GM19351 (cell line): ENCODE data around the gene SPTBN4.
"Not testable (repeated sequence)": the region's sequence is repeated elsewhere in the genome, so short reads cannot be mapped to it uniquely, and the experiment has no call there.

Experiments used
- ATAC-seq: cut with Tn5 transposase; IDR thresholded peaks from one replicate; pipeline ENCODE4 v1.9.1; 2021; ENCODE audit warnings: mild to moderate bottlenecking, moderate library complexity; ENCODE audit not compliant: unreplicated experiment

Gene SPTBN4

DNA sequence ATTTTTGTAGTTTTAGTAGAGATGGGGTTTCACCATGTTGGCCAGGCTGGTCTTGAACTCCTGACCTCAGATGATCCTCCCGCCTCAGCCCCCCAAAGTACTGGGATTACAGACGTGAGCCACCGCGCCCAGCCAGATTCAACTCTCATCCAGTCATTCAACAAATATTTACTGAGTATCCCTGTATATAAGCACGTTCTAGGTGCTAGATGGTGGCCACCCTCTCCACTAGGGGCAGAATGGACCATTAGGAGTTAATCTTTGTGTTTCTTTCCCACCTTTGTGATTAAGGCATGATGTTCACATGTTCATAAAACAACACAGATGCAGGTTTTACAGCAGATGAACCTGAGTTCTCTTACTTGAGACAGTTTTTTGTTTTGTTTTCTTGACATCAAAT lies 117.2 kb downstream of the SPTBN4 start:
- no peak for ATAC-seq

DNA sequence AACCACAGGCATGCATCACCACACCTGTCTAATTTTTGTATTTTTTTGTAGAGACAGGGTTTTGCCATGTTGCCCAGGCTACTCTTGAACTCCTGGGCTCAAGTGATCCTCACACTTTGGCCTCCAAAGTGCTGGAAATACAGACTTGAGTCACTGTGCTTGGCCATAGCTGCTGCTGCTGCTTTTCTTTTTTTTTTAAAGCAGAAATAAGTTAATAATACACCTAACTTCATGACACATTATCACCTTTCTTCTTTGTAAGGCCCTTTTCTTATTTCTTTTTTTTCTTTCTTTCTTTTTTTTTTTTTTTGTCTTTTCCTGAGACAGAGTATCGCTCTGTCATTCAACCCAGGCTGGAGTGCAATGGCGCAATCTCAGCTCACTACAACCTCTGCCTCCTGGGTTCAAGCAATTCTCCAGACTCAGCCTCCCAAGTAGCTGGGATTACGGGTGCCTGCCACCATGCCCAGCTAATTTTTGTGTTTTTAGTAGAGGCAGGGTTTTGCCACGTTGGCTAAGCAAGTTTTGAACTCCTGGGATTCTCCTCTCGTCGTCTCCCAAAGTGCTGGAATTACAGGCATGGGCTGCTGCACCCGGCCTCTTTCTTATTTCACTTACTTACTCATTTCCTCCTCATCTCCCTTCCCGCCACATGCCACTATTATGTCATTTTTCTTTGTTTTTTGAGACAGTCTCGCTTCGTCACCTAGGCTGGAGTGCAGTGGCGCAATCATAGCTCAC lies 118.6 kb downstream of the SPTBN4 start:
- no peak for ATAC-seq

DNA sequence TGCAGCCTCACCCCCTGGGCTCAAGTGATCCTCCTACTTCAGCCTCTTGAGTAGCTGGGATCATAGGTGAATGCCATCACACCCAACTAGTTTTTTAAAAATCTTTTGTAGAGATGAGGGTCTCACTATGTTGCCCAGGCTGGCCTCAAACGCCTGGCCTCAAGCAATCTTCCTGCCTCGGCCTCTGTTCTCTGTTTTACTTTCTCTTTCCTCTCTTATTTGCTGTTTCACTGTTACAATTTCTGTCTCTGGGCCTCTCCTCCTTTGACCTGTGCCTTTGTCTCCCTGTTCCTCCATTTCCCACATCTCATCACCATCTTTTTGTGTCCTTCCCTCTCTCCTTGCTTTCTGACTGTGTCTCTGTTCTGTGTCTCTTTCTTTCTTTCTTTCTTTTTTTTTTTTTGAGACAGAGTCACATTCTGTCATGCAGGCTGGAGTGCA lies 119.2 kb downstream of the SPTBN4 start:
- no peak for ATAC-seq

DNA sequence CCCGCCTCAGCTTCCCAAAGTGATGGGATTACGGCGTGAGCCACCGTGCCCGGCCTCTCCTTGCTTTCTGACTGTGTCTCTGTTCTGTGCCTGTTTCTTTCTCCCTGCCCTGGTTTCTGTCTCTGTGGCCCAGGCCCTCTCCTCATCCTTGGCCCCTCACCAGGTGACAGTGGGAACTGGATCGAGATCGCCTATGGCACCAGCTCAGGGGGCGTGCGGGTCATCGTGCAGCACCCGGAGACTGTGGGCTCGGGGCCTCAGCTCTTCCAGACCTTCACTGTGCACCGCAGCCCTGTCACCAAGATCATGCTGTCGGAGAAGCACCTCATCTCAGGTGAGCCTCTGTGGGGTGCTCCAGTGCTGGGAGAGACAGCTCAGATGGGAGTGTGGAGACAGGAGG lies 119.8 kb downstream of the SPTBN4 start:
- no peak for ATAC-seq

DNA sequence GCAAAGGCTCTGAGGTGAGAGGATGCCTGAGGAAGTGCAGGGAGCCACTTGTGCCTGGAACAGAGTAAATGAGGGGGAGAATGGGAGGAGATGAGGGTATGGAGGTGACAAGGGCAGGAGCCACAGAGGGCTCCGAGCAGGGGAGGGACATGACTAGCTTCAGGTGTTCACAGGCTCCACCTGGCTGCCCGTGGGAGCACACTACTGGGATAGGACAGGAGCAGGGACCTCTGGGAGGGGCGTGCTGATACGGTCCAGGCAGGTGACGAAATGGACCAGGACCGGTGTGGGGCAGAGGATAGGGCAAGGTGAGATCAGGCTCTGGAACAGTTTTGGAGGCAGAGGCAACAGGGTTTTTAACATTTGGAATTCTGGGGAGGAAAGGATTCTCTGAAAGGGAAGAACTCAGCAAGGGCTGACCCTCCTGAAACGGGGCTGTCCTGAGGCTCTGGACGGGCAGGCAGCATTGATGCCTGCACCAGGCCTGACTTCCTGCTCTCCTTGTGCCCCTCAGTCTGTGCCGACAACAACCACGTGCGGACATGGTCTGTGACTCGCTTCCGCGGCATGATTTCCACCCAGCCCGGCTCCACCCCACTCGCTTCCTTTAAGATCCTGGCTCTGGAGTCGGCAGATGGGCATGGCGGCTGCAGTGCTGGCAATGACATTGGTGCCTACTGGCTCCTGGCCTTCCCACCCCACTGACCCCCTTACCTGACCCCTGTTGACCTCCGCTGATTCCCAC lies 121.5 kb downstream of the SPTBN4 start:
- no peak for ATAC-seq

- ATAC-seq, result no peak
Observed at GRCh38 chr19:40588926-40589569, 122.2 kb downstream of the SPTBN4 start.

GRCh38 chr19:40589591-40590429 lies 123.0 kb downstream of the SPTBN4 start:
- no peak for ATAC-seq

- ATAC-seq, result no peak
Observed at GRCh38 chr19:40590464-40591265, 123.9 kb downstream of the SPTBN4 start.

GRCh38 chr19:40591724-40592123 lies 124.9 kb downstream of the SPTBN4 start:
- ATAC-seq, result not testable (repeated sequence)

DNA sequence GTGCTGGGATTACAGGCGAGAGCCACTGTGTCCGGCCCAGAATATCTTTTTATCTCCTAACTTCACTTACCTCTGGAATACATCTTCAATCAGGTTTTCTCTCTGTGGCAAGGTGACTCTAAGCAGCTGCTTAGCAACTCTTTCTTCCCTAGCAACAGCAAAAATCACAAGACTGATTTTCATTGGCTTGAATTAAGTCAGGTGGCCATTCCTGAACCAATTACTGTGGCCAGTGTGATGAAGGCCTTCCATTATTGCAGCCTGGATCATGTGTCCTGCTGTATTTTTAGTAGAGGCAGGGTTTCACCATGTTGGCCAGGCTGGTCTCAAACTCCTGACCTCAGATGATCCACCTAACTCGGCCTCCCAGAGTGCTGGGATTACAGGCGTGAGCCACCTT lies 125.4 kb downstream of the SPTBN4 start:
- no peak for ATAC-seq

- ATAC-seq, result no peak
Observed at GRCh38 chr19:40594255-40594654, 127.5 kb downstream of the SPTBN4 start.

DNA sequence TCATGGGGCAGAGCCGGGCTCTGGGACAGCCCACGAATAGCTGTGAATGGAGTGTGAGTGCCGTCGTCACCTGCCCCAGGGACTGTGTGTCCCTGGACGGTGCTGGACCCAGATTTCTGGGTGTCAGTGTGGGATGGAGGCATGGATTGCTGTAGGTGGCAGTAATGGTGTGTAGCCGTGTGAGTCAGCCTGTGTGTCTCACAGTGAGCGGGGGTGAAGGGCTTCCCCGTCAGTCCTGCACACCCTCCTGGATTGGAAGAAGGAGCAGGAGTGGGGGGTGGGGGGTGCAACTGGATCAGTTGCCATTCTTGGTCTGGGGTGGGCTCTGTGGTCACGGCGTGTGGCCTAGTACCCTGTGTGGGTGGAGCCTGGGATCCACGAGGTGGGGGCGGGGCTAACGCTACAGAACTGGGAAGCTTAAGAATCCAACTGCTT lies 127.9 kb downstream of the SPTBN4 start:
- no peak for ATAC-seq

GRCh38 chr19:40596608-40597328 lies 130.0 kb downstream of the SPTBN4 start:
- no peak for ATAC-seq

DNA sequence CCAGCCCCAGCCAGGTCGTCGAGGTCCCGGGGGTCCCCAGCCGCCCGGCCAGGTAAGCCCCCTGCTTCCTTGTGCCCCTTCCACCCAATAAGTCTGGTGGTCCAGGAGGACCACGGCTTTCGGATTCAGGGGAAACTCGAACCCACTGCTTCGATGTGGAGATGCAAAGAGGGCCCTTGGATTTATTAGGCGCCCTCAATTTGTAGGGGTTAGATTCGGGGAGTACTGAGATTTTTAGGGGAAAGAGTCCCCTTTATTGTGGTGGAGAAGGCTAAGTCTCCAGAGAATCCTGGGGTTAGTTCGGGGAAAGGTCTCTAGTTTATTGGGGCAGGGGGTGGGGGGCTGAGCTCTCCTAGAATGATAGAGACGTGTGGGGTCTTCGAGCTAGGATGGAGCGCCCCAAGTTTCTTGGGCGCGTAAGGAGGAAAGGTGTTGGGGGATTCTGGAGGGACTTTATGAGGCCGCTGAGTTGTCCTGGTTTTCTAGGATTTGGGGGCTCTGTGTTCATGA lies 130.6 kb downstream of the SPTBN4 start:
- no peak for ATAC-seq

DNA sequence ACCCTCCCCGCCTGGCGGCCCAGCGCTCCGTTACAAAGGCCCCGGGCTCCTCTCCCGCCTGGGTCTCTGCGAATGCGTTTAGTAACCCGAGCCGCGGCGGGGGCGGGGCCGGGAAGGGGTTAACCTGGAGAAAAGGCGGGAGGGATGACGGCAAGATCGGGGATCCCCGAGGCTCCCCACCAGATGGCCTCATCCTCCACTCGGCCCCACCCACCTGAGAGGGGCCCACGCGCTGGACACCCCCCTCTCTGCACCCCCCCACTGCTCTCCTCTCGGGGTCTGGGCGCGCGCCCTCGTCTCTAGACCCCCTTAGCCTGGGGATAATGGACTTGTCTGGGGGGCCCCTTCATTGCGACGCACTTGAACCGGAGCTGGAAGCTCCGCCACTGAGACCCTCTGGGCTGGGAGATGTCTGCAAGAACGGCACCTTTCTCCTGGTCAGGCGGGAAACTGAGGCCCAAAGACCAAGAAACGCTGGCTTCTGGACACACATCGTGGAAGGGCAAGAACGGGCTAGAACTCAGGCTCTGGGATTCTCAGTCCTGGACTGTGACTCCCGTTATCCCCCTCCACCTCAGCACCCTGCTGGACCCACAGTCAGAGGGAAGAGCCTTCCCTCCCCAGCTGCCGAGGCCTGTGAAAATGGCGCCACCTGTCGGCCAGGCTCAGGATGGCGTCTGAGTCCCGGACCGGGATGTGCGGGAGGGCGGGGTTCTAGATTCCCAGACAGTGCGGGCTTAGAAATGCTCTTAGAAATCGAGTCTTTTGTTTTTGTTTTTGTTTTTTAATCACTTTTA lies 131.5 kb downstream of the SPTBN4 start:
- ATAC-seq, result no peak

DNA sequence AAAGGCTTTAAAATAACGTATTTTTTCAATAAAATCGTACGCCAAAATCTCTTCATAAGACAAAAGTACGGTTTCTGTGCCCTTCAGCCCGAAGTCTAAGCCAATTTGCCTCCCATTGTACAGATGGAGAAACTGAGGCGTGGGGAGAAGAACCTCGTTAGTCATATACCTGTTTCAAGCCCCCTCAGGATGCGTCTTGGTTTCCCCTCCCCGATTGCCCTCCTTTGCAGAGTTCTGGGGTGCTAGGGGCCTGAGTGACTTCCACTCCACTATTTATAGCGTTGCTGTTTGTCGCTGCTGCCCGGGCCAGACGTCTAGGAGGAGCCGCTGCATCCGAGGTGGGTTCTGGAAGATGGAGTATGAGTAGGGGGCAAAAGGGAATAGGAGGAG lies 132.1 kb downstream of the SPTBN4 start:
- no peak for ATAC-seq

DNA sequence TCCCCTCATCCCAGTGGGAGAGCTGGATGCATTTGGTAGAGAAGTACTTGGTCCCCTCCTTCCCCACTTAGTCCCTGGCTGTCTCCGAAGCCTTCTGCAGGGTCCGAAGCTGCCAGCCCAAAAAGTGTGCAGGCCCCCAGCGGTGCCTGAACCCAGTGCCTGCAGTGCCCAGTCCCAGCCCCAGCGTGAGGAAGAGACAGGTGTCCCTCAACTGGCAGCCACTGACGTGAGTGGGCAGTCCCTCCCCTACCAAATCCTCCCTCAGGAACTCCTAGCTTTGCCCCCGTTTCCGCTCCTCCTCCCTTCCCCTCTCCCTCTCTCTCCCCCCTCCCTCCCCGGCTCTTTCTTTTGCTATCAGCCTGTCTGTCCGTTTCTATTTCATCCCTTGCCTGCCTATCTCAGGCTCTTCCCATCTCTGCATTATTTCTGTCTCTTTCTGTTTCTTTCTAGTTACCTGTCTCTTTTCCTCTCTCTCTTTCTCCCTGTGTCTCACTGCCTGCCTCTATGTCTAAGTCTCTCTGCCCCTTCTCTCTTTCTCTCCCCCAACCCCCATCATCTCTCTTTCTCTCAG lies 132.6 kb downstream of the SPTBN4 start:
- no peak for ATAC-seq

- ATAC-seq, result no peak
Observed at GRCh38 chr19:40599902-40600569, 133.2 kb downstream of the SPTBN4 start.
